Ascending aorta (tissue), 2 donors: Measurements from ENCODE around the gene IQCF6. TPM values are rescaled to one million over a fixed set of nuclear protein-coding genes. Genes with fewer than 3 reads are reported as not detected.

Experiments
- DNase-seq, 2 donors: peaks; one replicate each; pipeline ENCODE4 v3.0.0-alpha.2; 2019; ENCODE audit warnings: low spot score in 2 of 2
- H3K27ac ChIP-seq, 2 donors: fragments of 200-600 bp; sonication (generic); one replicate each; pipeline ENCODE4 v1.5.1; 2016 to 2017; ENCODE audit warnings: mild to moderate bottlenecking in 1 of 2
- H3K27me3 ChIP-seq: fragments of 200-600 bp; sonication (generic); one replicate; pipeline ENCODE4 v1.5.1; 2017
- H3K36me3 ChIP-seq, 2 donors: fragments of 200-600 bp; sonication (generic); one replicate each; pipeline ENCODE4 v1.5.1; 2016
- H3K4me1 ChIP-seq, 2 donors: fragments of 200-600 bp; sonication (generic); one replicate each; pipeline ENCODE4 v1.5.1; 2016 to 2017; ENCODE audit warnings: mild to moderate bottlenecking in 1 of 2
- H3K4me3 ChIP-seq, 2 donors: fragments of 200-600 bp; sonication (generic); one replicate each; pipeline ENCODE4 v1.5.1; 2016 to 2017; ENCODE audit warnings: mild to moderate bottlenecking in 1 of 2
- H3K9me3 ChIP-seq, 2 donors: fragments of 200-600 bp; sonication (generic); one replicate each; pipeline ENCODE4 v1.5.1; 2016
- CTCF ChIP-seq, 3 experiments: fragments of 200-600 bp in 2 of 3; fragments of 450-650 bp in 1 of 3; sonication (generic) in 2 of 3; IDR thresholded peaks; one replicate each; pipeline ENCODE4 v1.5.1; 2016 to 2019; ENCODE audit warnings: antibody characterized with exemption in 3 of 3, mild to moderate bottlenecking in 1 of 3, moderate library complexity in 1 of 3
- intact Hi-C: fragments of 100-400 bp; cut with DNase I; formaldehyde crosslinking; loops from one replicate; pipeline ENCODE4 v1.15.1; 2023
- total RNA-seq: library from RNA; depleted of rRNA; stranded (reverse); fragments of >200 nt; gene quantifications from one replicate; pipeline ENCODE4 v1.1.0, GENCODE V29; 2016

Gene IQCF6
- total RNA-seq, 1 donor from 2014 or later: not detected

- Histone ChIP-seq H3K4me1 (no peaks in the 10 kb centered on the region), H3K4me3 (no peak overlapping the region), H3K9me3 (no peaks in the 10 kb centered on the region), H3K27ac (no peak overlapping the region), H3K36me3 (no peaks in the 10 kb centered on the region), H3K27me3 (peaks cover 4% of the 10 kb centered on the region)
- no peak for TF ChIP-seq CTCF (IDR thresholded peaks at IDR 0.05)
- intact Hi-C loops: no loop called here
- DNase-seq: no peak
Observed at GRCh38 chr3:51816723-51817122, 37.7 kb upstream of the IQCF6 start.

GRCh38 chr3:51815614-51816013, 36.6 kb upstream of the IQCF6 start:
- TF ChIP-seq CTCF (IDR thresholded peaks at IDR 0.05): no peak
- intact Hi-C loops: no loop called here

GRCh38 chr3:51814034-51814433, 35.0 kb upstream of the IQCF6 start:
- Histone ChIP-seq H3K27ac (no peak overlapping the region), H3K4me1 (no peaks in the 10 kb centered on the region), H3K4me3 (no peak overlapping the region), H3K36me3 (no peaks in the 10 kb centered on the region), H3K9me3 (no peaks in the 10 kb centered on the region), H3K27me3 (no peaks in the 10 kb centered on the region)
- DNase-seq: no peak
- intact Hi-C loops: no loop called here
- TF ChIP-seq CTCF (IDR thresholded peaks at IDR 0.05): no peak

More at GRCh38 chr3:51815614-51816013, 36.6 kb upstream of the IQCF6 start:
- H3K4me1 ChIP-seq: no peaks in the 10 kb centered on the region
- H3K27me3 ChIP-seq: peaks cover 4% of the 10 kb centered on the region
- no peak overlapping the region for H3K4me3 ChIP-seq
- no peaks in the 10 kb centered on the region for H3K36me3 ChIP-seq
- no peak for DNase-seq
- no peak overlapping the region for H3K27ac ChIP-seq
- no peaks in the 10 kb centered on the region for H3K9me3 ChIP-seq

GRCh38 chr3:51813539-51813938, 34.5 kb upstream of the IQCF6 start:
- Histone ChIP-seq H3K4me1 (no peaks in the 10 kb centered on the region), H3K9me3 (no peaks in the 10 kb centered on the region), H3K27me3 (no peaks in the 10 kb centered on the region), H3K36me3 (no peaks in the 10 kb centered on the region), H3K4me3 (no peak overlapping the region), H3K27ac (no peak overlapping the region)
- DNase-seq: no peak
- TF ChIP-seq CTCF (IDR thresholded peaks at IDR 0.05): no peak
- intact Hi-C loops: no loop called here

- Histone ChIP-seq H3K36me3 (no peaks in the 10 kb centered on the region), H3K4me1 (no peaks in the 10 kb centered on the region), H3K27me3 (no peaks in the 10 kb centered on the region), H3K9me3 (no peaks in the 10 kb centered on the region), H3K27ac (no peak overlapping the region), H3K4me3 (no peak overlapping the region)
- no peak for TF ChIP-seq CTCF (IDR thresholded peaks at IDR 0.05)
- DNase-seq: no peak
- intact Hi-C loops: no loop called here
Observed at GRCh38 chr3:51808934-51809333, 29.9 kb upstream of the IQCF6 start.

GRCh38 chr3:51802106-51802703, 23.2 kb upstream of the IQCF6 start:
- Histone ChIP-seq H3K36me3 (no peaks in the 10 kb centered on the region), H3K27ac (no peak overlapping the region), H3K4me3 (no peak overlapping the region), H3K27me3 (no peaks in the 10 kb centered on the region), H3K4me1 (no peaks in the 10 kb centered on the region), H3K9me3 (no peaks in the 10 kb centered on the region)
- TF ChIP-seq CTCF (IDR thresholded peaks at IDR 0.05): no peak
- intact Hi-C loops: no loop called here
- DNase-seq: no peak
